Neural progenitor cell (in vitro differentiated cells): ENCODE measurements around the gene SEMA6D. TPM values are rescaled to one million over a fixed set of nuclear protein-coding genes. Genes with fewer than 3 reads are reported as not detected.
A peak's percentile ranks its signal among the peaks of the same experiment; 100 is the strongest.
"Not testable (repeated sequence)": the region's sequence is repeated elsewhere in the genome, so short reads cannot be mapped to it uniquely, and the experiment has no call there.

Source experiments
- DNase-seq: peaks from one replicate; pipeline ENCODE4 v3.0.0-alpha.2; 2016; ENCODE audit warnings: low spot score
- H2AFZ ChIP-seq: fragments of 200-600 bp; sonication (generic); replicated peaks from 2 replicates; pipeline ENCODE4 v1.6.1; 2016; ENCODE audit warnings: antibody characterized with exemption
- H3F3A ChIP-seq: fragments of 200-600 bp; sonication (generic); 2 replicates; pipeline ENCODE4 v1.6.1; 2016; ENCODE audit warnings: antibody characterized with exemption, low read depth
- H3K27ac ChIP-seq: fragments of 200-600 bp; sonication (generic); 2 replicates; pipeline ENCODE4 v1.5.1; 2016; ENCODE audit warnings: mild to moderate bottlenecking
- H3K27me3 ChIP-seq: fragments of 200-600 bp; sonication (generic); 2 replicates; pipeline ENCODE4 v1.6.1; 2016; ENCODE audit warnings: mild to moderate bottlenecking, moderate library complexity
- H3K36me3 ChIP-seq: fragments of 200-600 bp; sonication (generic); 2 replicates; pipeline ENCODE4 v1.5.1; 2016
- H3K4me1 ChIP-seq: fragments of 200-600 bp; sonication (generic); 2 replicates; pipeline ENCODE4 v1.6.1; 2016; ENCODE audit warnings: mixed run types
- H3K4me2 ChIP-seq: fragments of 200-600 bp; sonication (generic); 2 replicates; pipeline ENCODE4 v1.6.1; 2016
- H3K4me3 ChIP-seq: fragments of 200-600 bp; sonication (generic); 2 replicates; pipeline ENCODE4 v1.5.1; 2016
- H3K79me2 ChIP-seq: fragments of 200-600 bp; sonication (generic); 2 replicates; pipeline ENCODE4 v1.6.1; 2016; ENCODE audit warnings: low read depth
- H3K9ac ChIP-seq: fragments of 200-600 bp; sonication (generic); 2 replicates; pipeline ENCODE4 v1.6.1; 2016
- H3K9me3 ChIP-seq: fragments of 200-600 bp; sonication (generic); 2 replicates; pipeline ENCODE4 v1.5.1; 2016; ENCODE audit warnings: low read depth
- H4K20me1 ChIP-seq: fragments of 200-600 bp; sonication (generic); 2 replicates; pipeline ENCODE4 v1.6.1; 2016; ENCODE audit warnings: low read depth
- H3K27ac Mint-ChIP-seq: 3 replicates; pipeline ENCODE4 v1.8.0; 2021; ENCODE audit warnings: mixed read lengths
- H3K27me3 Mint-ChIP-seq: 2 replicates; pipeline ENCODE4 v1.8.0; 2022; ENCODE audit warnings: low read depth, mild to moderate bottlenecking, inconsistent platforms, moderate library complexity, mixed read lengths; ENCODE audit not compliant: insufficient read depth
- H3K36me3 Mint-ChIP-seq: 3 replicates; pipeline ENCODE4 v1.8.0; 2021; ENCODE audit warnings: mixed read lengths
- H3K4me1 Mint-ChIP-seq: 3 replicates; pipeline ENCODE4 v1.8.0; 2021; ENCODE audit warnings: mixed read lengths
- H3K4me3 Mint-ChIP-seq: 3 replicates; pipeline ENCODE4 v1.8.0; 2021; ENCODE audit warnings: mild to moderate bottlenecking, moderate library complexity, mixed read lengths
- H3K9me3 Mint-ChIP-seq: 3 replicates; pipeline ENCODE4 v1.8.0; 2020; ENCODE audit warnings: mixed read lengths
- CTCF ChIP-seq: fragments of 200-600 bp; sonication (generic); IDR thresholded peaks from 2 replicates; pipeline ENCODE4 v1.5.1; 2017; ENCODE audit warnings: antibody characterized with exemption, mild to moderate bottlenecking
- EZH2 ChIP-seq: fragments of 200-600 bp; sonication (generic); IDR thresholded peaks from 2 replicates; pipeline ENCODE4 v1.6.1; 2017; ENCODE audit warnings: antibody characterized with exemption, mild to moderate bottlenecking, moderate library complexity
- EZH2phosphoT487 ChIP-seq: fragments of 200-600 bp; sonication (generic); IDR thresholded peaks from 2 replicates; pipeline ENCODE4 v1.6.1; 2017; ENCODE audit warnings: antibody characterized with exemption
- total RNA-seq: library from RNA; depleted of rRNA; stranded (reverse); fragments of >200 nt; gene quantifications from 2 replicates; pipeline ENCODE4 v1.2.3, GENCODE V29; 2015; ENCODE audit warnings: low replicate concordance

Gene SEMA6D
- total RNA-seq, 1 donor from 2014 or later = 23.5 TPM

DNA sequence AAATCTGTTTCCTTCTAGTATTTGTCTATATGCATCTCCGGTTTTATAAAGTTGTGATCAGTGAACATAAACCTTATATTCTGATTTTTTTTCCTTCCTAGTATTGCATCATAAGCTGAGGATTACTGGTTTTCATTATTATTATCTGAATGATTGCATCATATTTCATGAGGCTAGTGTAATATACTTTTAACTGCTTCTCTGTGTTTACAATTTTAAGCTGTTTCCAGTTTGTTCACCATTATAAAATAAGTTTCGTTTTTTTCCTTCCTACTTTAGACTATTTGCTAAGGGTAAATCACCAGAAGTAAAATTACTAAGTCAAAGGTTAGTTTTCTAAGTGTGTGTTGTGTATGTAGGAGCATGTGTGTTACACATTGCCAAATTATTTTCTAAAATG lies 20.2 kb downstream of the SEMA6D start:
- Histone ChIP-seq H2AFZ (no peak overlapping the region), H3K4me1 (peaks cover 38% of the 10 kb centered on the region), H3F3A (peaks cover 32% of the 10 kb centered on the region), H3K9me3 (no peaks in the 10 kb centered on the region), H4K20me1 (peaks cover 13% of the 10 kb centered on the region), H3K27ac (no peak overlapping the region), H3K4me2 (no peak overlapping the region), H3K9ac (no peak overlapping the region), H3K27me3 (no peaks in the 10 kb centered on the region), H3K36me3 (no peaks in the 10 kb centered on the region), H3K79me2 (peaks cover 11% of the 10 kb centered on the region), H3K4me3 (no peak overlapping the region)
- Mint-ChIP-seq H3K9me3 (no peaks in the 10 kb centered on the region), H3K4me1 (peaks cover 30% of the 10 kb centered on the region), H3K36me3 (peaks cover 14% of the 10 kb centered on the region), H3K27me3 (no peaks in the 10 kb centered on the region), H3K27ac (no peak overlapping the region), H3K4me3 (no peak overlapping the region)
- no peak for TF ChIP-seq EZH2
- no peak for TF ChIP-seq CTCF
- no peak for TF ChIP-seq EZH2phosphoT487
- no peak for DNase-seq

- peaks cover 36% of the 10 kb centered on the region for H3K4me1 Mint-ChIP-seq
These were observed 21.0 kb downstream of the SEMA6D start for GRCh38 chr15:47738144-47738825.

GRCh38 chr15:47741082-47741481 lies 23.8 kb downstream of the SEMA6D start:
- H3K27me3 Mint-ChIP-seq = no peaks in the 10 kb centered on the region
- TF ChIP-seq CTCF = no peak
- peak; percentile 51 for TF ChIP-seq EZH2phosphoT487
- no peak overlapping the region for H3K27ac ChIP-seq
- no peak overlapping the region for H2AFZ ChIP-seq
- peaks cover 29% of the 10 kb centered on the region for H3K36me3 Mint-ChIP-seq
- H3K4me1 ChIP-seq = peaks cover 37% of the 10 kb centered on the region
- H3F3A ChIP-seq = peaks cover 28% of the 10 kb centered on the region
- no peak overlapping the region for H3K4me3 Mint-ChIP-seq
- H3K27me3 ChIP-seq = peaks cover 19% of the 10 kb centered on the region
- peaks cover 35% of the 10 kb centered on the region for H3K4me1 Mint-ChIP-seq
- H3K9me3 Mint-ChIP-seq = no peaks in the 10 kb centered on the region
- H3K4me3 ChIP-seq = no peak overlapping the region
- no peaks in the 10 kb centered on the region for H3K9me3 ChIP-seq
- H3K79me2 ChIP-seq = peaks cover 11% of the 10 kb centered on the region
- no peak for DNase-seq
- no peaks in the 10 kb centered on the region for H3K36me3 ChIP-seq
- no peak overlapping the region for H3K9ac ChIP-seq
- H4K20me1 ChIP-seq = peaks cover 14% of the 10 kb centered on the region
- H3K4me2 ChIP-seq = no peak overlapping the region
- no peak overlapping the region for H3K27ac Mint-ChIP-seq

More at GRCh38 chr15:47738144-47738825, 21.0 kb downstream of the SEMA6D start:
- H3K4me2 ChIP-seq, H3K9ac ChIP-seq, H3K9me3 Mint-ChIP-seq, H3K27ac ChIP-seq, H3K27me3 ChIP-seq, H3K4me3 ChIP-seq, DNase-seq, H2AFZ ChIP-seq, H3K27ac Mint-ChIP-seq, H3K4me3 Mint-ChIP-seq, H3K9me3 ChIP-seq, H3K27me3 Mint-ChIP-seq, H3K36me3 ChIP-seq: not testable (repeated sequence)
- H3K79me2 ChIP-seq = peaks cover 11% of the 10 kb centered on the region
- peaks cover 46% of the 10 kb centered on the region for H3K4me1 ChIP-seq
- peaks cover 39% of the 10 kb centered on the region for H3F3A ChIP-seq
- peaks cover 14% of the 10 kb centered on the region for H4K20me1 ChIP-seq
- peaks cover 12% of the 10 kb centered on the region for H3K36me3 Mint-ChIP-seq

- Histone ChIP-seq H3K36me3 (no peaks in the 10 kb centered on the region), H3K27me3 (peaks cover 19% of the 10 kb centered on the region), H3K9ac (no peak overlapping the region), H2AFZ (no peak overlapping the region), H3K4me3 (no peak overlapping the region), H4K20me1 (peaks cover 14% of the 10 kb centered on the region), H3F3A (peaks cover 28% of the 10 kb centered on the region), H3K4me2 (peak overlapping the region; percentile 75), H3K4me1 (peaks cover 34% of the 10 kb centered on the region), H3K27ac (no peak overlapping the region), H3K9me3 (no peaks in the 10 kb centered on the region), H3K79me2 (peaks cover 11% of the 10 kb centered on the region)
- H3K4me1 Mint-ChIP-seq = peaks cover 27% of the 10 kb centered on the region
- H3K27me3 Mint-ChIP-seq = no peaks in the 10 kb centered on the region
- H3K4me3 Mint-ChIP-seq = no peak overlapping the region
- H3K36me3 Mint-ChIP-seq = peaks cover 29% of the 10 kb centered on the region
- peak overlapping the region; percentile 6 for H3K27ac Mint-ChIP-seq
- H3K9me3 Mint-ChIP-seq = no peaks in the 10 kb centered on the region
- TF ChIP-seq CTCF (no peak), EZH2 (no peak), EZH2phosphoT487 (no peak)
- DNase-seq = no peak
These were observed 24.6 kb downstream of the SEMA6D start for GRCh38 chr15:47741907-47742306.
